LNCAP (cell line): ENCODE measurements around the gene PCDHB13.

Experiments
- TF ChIP-seq, protein P1 (sequence below): fragments of 450-650 bp; IDR thresholded peaks from 2 replicates; pipeline ENCODE4 v1.5.1; 2017; ENCODE audit warnings: mild to moderate bottlenecking

The PCDHB13 gene

GRCh38 chr5:141261238-141261546 lies 47.5 kb downstream of the PCDHB13 start:
- TF ChIP-seq, protein P1, sequence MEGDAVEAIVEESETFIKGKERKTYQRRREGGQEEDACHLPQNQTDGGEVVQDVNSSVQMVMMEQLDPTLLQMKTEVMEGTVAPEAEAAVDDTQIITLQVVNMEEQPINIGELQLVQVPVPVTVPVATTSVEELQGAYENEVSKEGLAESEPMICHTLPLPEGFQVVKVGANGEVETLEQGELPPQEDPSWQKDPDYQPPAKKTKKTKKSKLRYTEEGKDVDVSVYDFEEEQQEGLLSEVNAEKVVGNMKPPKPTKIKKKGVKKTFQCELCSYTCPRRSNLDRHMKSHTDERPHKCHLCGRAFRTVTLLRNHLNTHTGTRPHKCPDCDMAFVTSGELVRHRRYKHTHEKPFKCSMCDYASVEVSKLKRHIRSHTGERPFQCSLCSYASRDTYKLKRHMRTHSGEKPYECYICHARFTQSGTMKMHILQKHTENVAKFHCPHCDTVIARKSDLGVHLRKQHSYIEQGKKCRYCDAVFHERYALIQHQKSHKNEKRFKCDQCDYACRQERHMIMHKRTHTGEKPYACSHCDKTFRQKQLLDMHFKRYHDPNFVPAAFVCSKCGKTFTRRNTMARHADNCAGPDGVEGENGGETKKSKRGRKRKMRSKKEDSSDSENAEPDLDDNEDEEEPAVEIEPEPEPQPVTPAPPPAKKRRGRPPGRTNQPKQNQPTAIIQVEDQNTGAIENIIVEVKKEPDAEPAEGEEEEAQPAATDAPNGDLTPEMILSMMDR, result no peak
